GM23338 (cell line): ENCODE results near the gene B4GALT1. TPM values are rescaled to one million over a fixed set of nuclear protein-coding genes. Genes with fewer than 3 reads are reported as not detected.

ENCODE experiments used
- ATAC-seq: fragments of 200-7000 bp; cut with Tn5 transposase; 3 replicates; pipeline ENCODE4 v1.9.1; 2020
- DNase-seq: peaks from one replicate; pipeline ENCODE4 v3.0.0-alpha.2; 2015; ENCODE audit warnings: low spot score
- H2AFZ ChIP-seq: fragments of 200-600 bp; sonication (generic); 2 replicates; pipeline ENCODE4 v1.8.0; 2016; ENCODE audit warnings: antibody characterized with exemption, mild to moderate bottlenecking, moderate library complexity
- H3F3A ChIP-seq: fragments of 200-600 bp; sonication (generic); replicated peaks from 2 replicates; pipeline ENCODE4 v1.8.0; 2017; ENCODE audit warnings: antibody characterized with exemption, mixed run types, low read depth
- H3K27ac ChIP-seq: fragments of 200-600 bp; sonication (generic); 2 replicates; pipeline ENCODE4 v1.6.1; 2016; ENCODE audit warnings: low read depth
- H3K27me3 ChIP-seq: fragments of 200-600 bp; sonication (generic); 2 replicates; pipeline ENCODE4 v1.8.0; 2016; ENCODE audit warnings: mild to moderate bottlenecking, mixed run types, moderate library complexity; ENCODE audit not compliant: insufficient read depth
- H3K36me3 ChIP-seq: fragments of 200-600 bp; sonication (generic); 2 replicates; pipeline ENCODE4 v1.8.0; 2016; ENCODE audit warnings: mild to moderate bottlenecking; ENCODE audit not compliant: insufficient read depth
- H3K4me1 ChIP-seq: fragments of 200-600 bp; sonication (generic); 2 replicates; pipeline ENCODE4 v1.8.0; 2016; ENCODE audit warnings: mild to moderate bottlenecking, moderate library complexity; ENCODE audit not compliant: insufficient read depth
- H3K4me2 ChIP-seq: fragments of 200-600 bp; sonication (generic); 2 replicates; pipeline ENCODE4 v1.7.1; 2017; ENCODE audit warnings: mixed run types
- H3K4me3 ChIP-seq: fragments of 200-600 bp; sonication (generic); 2 replicates; pipeline ENCODE4 v1.6.1; 2016; ENCODE audit warnings: mixed run types
- H3K79me2 ChIP-seq: fragments of 200-600 bp; sonication (generic); replicated peaks from 2 replicates; pipeline ENCODE4 v1.8.0; 2017; ENCODE audit warnings: mild to moderate bottlenecking; ENCODE audit not compliant: insufficient read depth
- H3K9me2 ChIP-seq: fragments of 200-600 bp; sonication (generic); 2 replicates; pipeline ENCODE4 v1.8.0; 2017; ENCODE audit not compliant: insufficient read depth
- H4K20me1 ChIP-seq: fragments of 200-600 bp; sonication (generic); replicated peaks from 2 replicates; pipeline ENCODE4 v1.8.0; 2017; ENCODE audit warnings: mild to moderate bottlenecking; ENCODE audit not compliant: insufficient read depth
- H3K27ac Mint-ChIP-seq: 2 replicates; pipeline ENCODE4 v1.8.0; 2020; ENCODE audit warnings: inconsistent platforms, mild to moderate bottlenecking, moderate library complexity, mixed read lengths
- H3K27me3 Mint-ChIP-seq: 3 replicates; pipeline ENCODE4 v1.8.0; 2022; ENCODE audit warnings: low read depth, mild to moderate bottlenecking, moderate library complexity, mixed read lengths, inconsistent platforms; ENCODE audit not compliant: insufficient read depth, poor library complexity
- H3K36me3 Mint-ChIP-seq: 3 replicates; pipeline ENCODE4 v1.8.0; 2021; ENCODE audit warnings: low read depth, mild to moderate bottlenecking, inconsistent platforms, moderate library complexity, mixed read lengths
- H3K4me1 Mint-ChIP-seq: 3 replicates; pipeline ENCODE4 v1.8.0; 2020; ENCODE audit warnings: mild to moderate bottlenecking, inconsistent platforms, mixed read lengths
- H3K4me3 Mint-ChIP-seq: 3 replicates; pipeline ENCODE4 v1.8.0; 2021; ENCODE audit warnings: moderate library complexity, mild to moderate bottlenecking, inconsistent platforms, mixed read lengths
- H3K9me3 Mint-ChIP-seq: 3 replicates; pipeline ENCODE4 v1.8.0; 2020; ENCODE audit warnings: moderate library complexity, mild to moderate bottlenecking, inconsistent platforms, mixed read lengths
- ETS1 ChIP-seq: IDR thresholded peaks from 2 replicates; pipeline ENCODE4 v1.6.1; 2016; ENCODE audit warnings: antibody characterized with exemption
- EZH2phosphoT487 ChIP-seq: fragments of 200-600 bp; sonication (generic); IDR thresholded peaks from one replicate; pipeline ENCODE4 v1.8.1; 2018; ENCODE audit warnings: antibody characterized with exemption; ENCODE audit not compliant: unreplicated experiment
- NANOG ChIP-seq: IDR thresholded peaks from 2 replicates; pipeline ENCODE4 v1.6.1; 2016; ENCODE audit warnings: antibody characterized with exemption, borderline replicate concordance
- POLR2AphosphoS5 ChIP-seq: IDR thresholded peaks from 2 replicates; pipeline ENCODE4 v1.6.1; 2016; ENCODE audit warnings: antibody characterized with exemption, low read depth
- REST ChIP-seq: IDR thresholded peaks from one replicate; pipeline ENCODE4 v1.6.1; 2018; ENCODE audit warnings: antibody characterized with exemption; ENCODE audit not compliant: unreplicated experiment
- STAT1 ChIP-seq: IDR thresholded peaks from one replicate; pipeline ENCODE4 v1.6.1; 2016; ENCODE audit warnings: antibody characterized with exemption; ENCODE audit not compliant: unreplicated experiment
- ZNF114 ChIP-seq: fragments of 250-450 bp; sonication (Bioruptor Pico); IDR thresholded peaks from 2 replicates; pipeline ENCODE4 v1.5.0; 2020; ENCODE audit warnings: mild to moderate bottlenecking, moderate library complexity
- ZNF462 ChIP-seq: fragments of 250-450 bp; sonication (Bioruptor Pico); IDR thresholded peaks from 2 replicates; pipeline ENCODE4 v1.5.0; 2020; ENCODE audit warnings: mild to moderate bottlenecking, moderate library complexity
- polyA plus RNA-seq: library from polyadenylated mRNA; unstranded; fragments of >200 nt; fragmentation: Nextera tagmentation; extraction: Ambion mirVana; gene quantifications from 2 replicates; pipeline ENCODE4 v1.2.1, GENCODE V29; 2016
- total RNA-seq: library from RNA; depleted of rRNA; stranded (reverse); fragments of >200 nt; shearing (Covaris generic); gene quantifications from 2 replicates; pipeline ENCODE4 v1.2.3, GENCODE V29; 2014

Gene B4GALT1
- total and polyA plus RNA-seq, 2 experiments from 2014 or later, result 6.3 to 15.8 TPM

GRCh38 chr9:33193818-33194217, 26.7 kb upstream of the B4GALT1 start:
- DNase-seq (no peak), ATAC-seq (no peak)
- Histone ChIP-seq H3K4me2 (no peak overlapping the region), H3K79me2 (no peaks in the 10 kb centered on the region), H3K9me2 (no peaks in the 10 kb centered on the region), H3K4me1 (no peaks in the 10 kb centered on the region; the same call in 1 of the 2 replicates), H4K20me1 (no peaks in the 10 kb centered on the region), H3K4me3 (no peak overlapping the region), H3K36me3 (no peaks in the 10 kb centered on the region), H3K27me3 (no peaks in the 10 kb centered on the region), H3K27ac (no peak overlapping the region), H3F3A (no peaks in the 10 kb centered on the region), H2AFZ (no peak overlapping the region)
- H3K9me3 Mint-ChIP-seq, result no peaks in the 10 kb centered on the region
- peaks cover 2% of the 10 kb centered on the region for H3K27me3 Mint-ChIP-seq
- TF ChIP-seq NANOG (no peak), ETS1 (no peak), ZNF114 (CRISPR knock-in tag) (no peak), ZNF462 (CRISPR knock-in tag) (no peak), POLR2AphosphoS5 (no peak), REST (no peak), EZH2phosphoT487 (no peak), STAT1 (no peak)
- no peaks in the 10 kb centered on the region for H3K36me3 Mint-ChIP-seq
- 0 out of 3 replicates have a peak, but pooled peaks cover 2% of the 10 kb centered on the region for H3K4me1 Mint-ChIP-seq
- no peak overlapping the region for H3K27ac Mint-ChIP-seq
- no peak overlapping the region for H3K4me3 Mint-ChIP-seq
